NOMO-1 treated with dmso at 0.1 percent for 144 hours (cell line): Measurements from ENCODE around the gene LOXL1.

Source experiments
- DNase-seq: peaks from one replicate; lab custom pipeline; 2025; ENCODE audit not compliant: unreplicated experiment; lab: John Stamatoyannopoulos, UW

The LOXL1 gene

GRCh38 chr15:73921254-73921925 is 4.9 kb upstream of the LOXL1 start:
- no peak for DNase-seq

- DNase-seq: no peak
Observed at GRCh38 chr15:73922186-73923151, 3.8 kb upstream of the LOXL1 start.

GRCh38 chr15:73923156-73923487 is 3.1 kb upstream of the LOXL1 start:
- no peak for DNase-seq

GRCh38 chr15:73923488-73924164 is 2.6 kb upstream of the LOXL1 start:
- DNase-seq: no peak

GRCh38 chr15:73924171-73924921 is 1.9 kb upstream of the LOXL1 start:
- no peak for DNase-seq

GRCh38 chr15:73925848-73926218 is 429 bp upstream of the LOXL1 start:
- no peak for DNase-seq

GRCh38 chr15:73927003-73927475 is 777 bp downstream of the LOXL1 start:
- no peak for DNase-seq

GRCh38 chr15:73927476-73928240 is 1.4 kb downstream of the LOXL1 start:
- DNase-seq: no peak

GRCh38 chr15:73928241-73928579 is 1.9 kb downstream of the LOXL1 start:
- no peak for DNase-seq

GRCh38 chr15:73928971-73929627 is 2.8 kb downstream of the LOXL1 start:
- DNase-seq: no peak

- DNase-seq: no peak
Observed at GRCh38 chr15:73930371-73930770, 4.1 kb downstream of the LOXL1 start.

GRCh38 chr15:73930790-73931281 is 4.6 kb downstream of the LOXL1 start:
- DNase-seq: no peak

GRCh38 chr15:73931441-73931840 is 5.2 kb downstream of the LOXL1 start:
- no peak for DNase-seq

GRCh38 chr15:73932381-73933191 is 6.3 kb downstream of the LOXL1 start:
- DNase-seq: no peak

- no peak for DNase-seq
Observed at GRCh38 chr15:73934281-73934680, 8.0 kb downstream of the LOXL1 start.

GRCh38 chr15:73935547-73935946 is 9.3 kb downstream of the LOXL1 start:
- DNase-seq: no peak

GRCh38 chr15:73936181-73936580 is 9.9 kb downstream of the LOXL1 start:
- DNase-seq: no peak

- no peak for DNase-seq
Observed at GRCh38 chr15:73936588-73937290, 10.5 kb downstream of the LOXL1 start.
